Mesothelial cell of epicardium (in vitro differentiated cells): Measurements from ENCODE around the gene TNFSF8. TPM values are rescaled to one million over a fixed set of nuclear protein-coding genes. Genes with fewer than 3 reads are reported as not detected.
A peak's percentile ranks its signal among the peaks of the same experiment; 100 is the strongest.

Experiments
- DNase-seq, 2 experiments: peaks; one replicate each; pipeline ENCODE4 v3.0.0; 2021; ENCODE audit warnings: low spot score in 2 of 2; ENCODE audit not compliant: unreplicated experiment in 2 of 2
- H3K27ac Mint-ChIP-seq: 2 replicates; pipeline ENCODE4 v1.8.0; 2021; ENCODE audit warnings: mixed read lengths
- H3K27me3 Mint-ChIP-seq: 2 replicates; pipeline ENCODE4 v1.8.0; 2021; ENCODE audit warnings: low read depth, mixed read lengths
- H3K36me3 Mint-ChIP-seq: 2 replicates; pipeline ENCODE4 v1.8.0; 2021; ENCODE audit warnings: mixed read lengths
- H3K4me1 Mint-ChIP-seq: 2 replicates; pipeline ENCODE4 v1.8.0; 2021; ENCODE audit warnings: mixed read lengths
- H3K4me3 Mint-ChIP-seq: 2 replicates; pipeline ENCODE4 v1.8.0; 2021; ENCODE audit warnings: mild to moderate bottlenecking, moderate library complexity, mixed read lengths
- H3K9me3 Mint-ChIP-seq: 2 replicates; pipeline ENCODE4 v1.8.0; 2021; ENCODE audit warnings: mixed read lengths
- total RNA-seq: library from RNA; stranded (reverse); gene quantifications from 3 replicates; pipeline ENCODE4 v1.2.1, GENCODE V29; 2021
- TF ChIP-seq, protein P1 (sequence below): fragments of 200-600 bp; sonication (generic); IDR thresholded peaks from one replicate; pipeline ENCODE4 v1.5.0; 2021; ENCODE audit warnings: antibody characterized with exemption; ENCODE audit not compliant: unreplicated experiment

Gene TNFSF8
- total RNA-seq, 1 donor from 2014 or later, result not detected

- Mint-ChIP-seq H3K27me3 (no peaks in the 10 kb centered on the region), H3K27ac (no peak overlapping the region), H3K36me3 (no peaks in the 10 kb centered on the region), H3K9me3 (no peaks in the 10 kb centered on the region), H3K4me1 (peaks cover 19% of the 10 kb centered on the region), H3K4me3 (no peak overlapping the region)
- no peak for DNase-seq
- TF ChIP-seq, protein P1, sequence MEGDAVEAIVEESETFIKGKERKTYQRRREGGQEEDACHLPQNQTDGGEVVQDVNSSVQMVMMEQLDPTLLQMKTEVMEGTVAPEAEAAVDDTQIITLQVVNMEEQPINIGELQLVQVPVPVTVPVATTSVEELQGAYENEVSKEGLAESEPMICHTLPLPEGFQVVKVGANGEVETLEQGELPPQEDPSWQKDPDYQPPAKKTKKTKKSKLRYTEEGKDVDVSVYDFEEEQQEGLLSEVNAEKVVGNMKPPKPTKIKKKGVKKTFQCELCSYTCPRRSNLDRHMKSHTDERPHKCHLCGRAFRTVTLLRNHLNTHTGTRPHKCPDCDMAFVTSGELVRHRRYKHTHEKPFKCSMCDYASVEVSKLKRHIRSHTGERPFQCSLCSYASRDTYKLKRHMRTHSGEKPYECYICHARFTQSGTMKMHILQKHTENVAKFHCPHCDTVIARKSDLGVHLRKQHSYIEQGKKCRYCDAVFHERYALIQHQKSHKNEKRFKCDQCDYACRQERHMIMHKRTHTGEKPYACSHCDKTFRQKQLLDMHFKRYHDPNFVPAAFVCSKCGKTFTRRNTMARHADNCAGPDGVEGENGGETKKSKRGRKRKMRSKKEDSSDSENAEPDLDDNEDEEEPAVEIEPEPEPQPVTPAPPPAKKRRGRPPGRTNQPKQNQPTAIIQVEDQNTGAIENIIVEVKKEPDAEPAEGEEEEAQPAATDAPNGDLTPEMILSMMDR, result no peak
Observed at GRCh38 chr9:114898741-114899140, 31.6 kb downstream of the TNFSF8 start.

DNA sequence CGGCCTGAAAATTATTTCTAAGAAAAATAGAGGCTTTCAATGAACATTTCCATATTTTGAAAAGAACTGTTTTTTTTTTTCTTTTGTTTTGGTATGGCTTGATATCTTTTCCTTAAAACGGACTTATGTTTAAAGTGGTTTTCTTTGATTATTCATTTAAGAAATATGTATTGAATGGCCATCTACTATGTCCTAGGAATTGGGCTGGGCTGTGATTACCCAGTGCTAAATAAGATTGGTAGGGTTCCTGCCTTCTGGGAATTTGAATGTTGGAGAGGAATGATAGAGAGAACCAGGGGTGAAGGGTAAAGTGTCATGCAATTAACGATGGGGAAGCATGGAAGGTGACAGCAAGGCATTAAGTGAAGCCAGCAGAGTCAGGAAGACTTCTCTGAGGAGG, 33.2 kb downstream of the TNFSF8 start:
- Mint-ChIP-seq H3K27ac (no peak overlapping the region), H3K36me3 (no peaks in the 10 kb centered on the region), H3K9me3 (no peaks in the 10 kb centered on the region), H3K4me1 (peaks cover 11% of the 10 kb centered on the region), H3K4me3 (no peak overlapping the region), H3K27me3 (no peaks in the 10 kb centered on the region)
- TF ChIP-seq, protein P1, result no peak
- DNase-seq, result no peak

GRCh38 chr9:114896344-114896743, 34.0 kb downstream of the TNFSF8 start:
- Mint-ChIP-seq H3K4me3 (no peak overlapping the region), H3K4me1 (peaks cover 11% of the 10 kb centered on the region), H3K27ac (no peak overlapping the region), H3K36me3 (no peaks in the 10 kb centered on the region), H3K9me3 (peaks cover 2% of the 10 kb centered on the region), H3K27me3 (no peaks in the 10 kb centered on the region)
- TF ChIP-seq, protein P1, result no peak
- no peak for DNase-seq

GRCh38 chr9:114895521-114895991, 34.8 kb downstream of the TNFSF8 start:
- H3K27ac Mint-ChIP-seq, result peak overlapping the region; percentile 74
- peaks cover 9% of the 10 kb centered on the region for H3K9me3 Mint-ChIP-seq
- no peaks in the 10 kb centered on the region for H3K36me3 Mint-ChIP-seq
- H3K27me3 Mint-ChIP-seq, result no peaks in the 10 kb centered on the region
- H3K4me3 Mint-ChIP-seq, result no peak overlapping the region
- H3K4me1 Mint-ChIP-seq, result peaks cover 11% of the 10 kb centered on the region
- no peak for DNase-seq
- TF ChIP-seq, protein P1, result no peak

DNA sequence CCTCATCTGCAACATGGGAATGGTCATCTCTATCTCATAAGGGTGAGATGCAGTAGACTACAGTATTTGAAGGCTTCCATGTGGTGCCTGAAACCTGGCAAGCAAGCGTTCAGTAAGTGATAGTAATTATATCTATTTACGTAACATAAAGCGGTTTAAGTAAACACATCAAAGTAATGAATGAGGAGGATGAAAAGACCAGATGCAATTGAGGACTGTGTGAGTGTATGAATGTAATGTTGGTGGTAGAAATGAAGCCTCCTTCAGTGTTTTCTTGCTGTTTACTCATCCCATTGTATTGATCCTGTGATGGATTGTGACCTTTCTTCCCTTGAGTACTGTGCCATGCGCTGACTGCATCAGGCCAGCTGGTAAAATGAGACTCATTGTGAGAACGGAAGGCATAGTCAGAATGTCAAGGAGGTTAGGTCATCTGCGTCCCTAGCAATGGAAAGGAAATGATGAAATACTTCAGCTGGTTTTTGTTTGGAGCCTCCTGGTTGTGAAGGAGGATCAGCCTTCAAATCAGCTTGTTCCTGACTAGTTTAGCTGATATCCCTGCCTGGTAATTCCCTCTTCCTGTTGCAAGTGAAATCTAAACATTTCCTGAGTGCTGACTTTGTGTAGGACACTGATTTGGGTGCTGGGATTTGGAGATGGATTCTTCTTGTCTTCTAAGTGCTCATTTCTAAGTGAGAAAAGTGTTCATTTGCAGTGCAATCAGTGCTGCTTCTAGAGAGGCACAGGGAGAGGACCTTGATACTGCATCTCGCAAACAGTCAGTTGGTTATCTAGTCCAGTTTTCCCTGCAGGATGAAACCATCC, 35.6 kb downstream of the TNFSF8 start:
- H3K27ac Mint-ChIP-seq, result peak overlapping the region; percentile 74
- H3K4me1 Mint-ChIP-seq, result peaks cover 11% of the 10 kb centered on the region
- DNase-seq, result no peak
- peaks cover 9% of the 10 kb centered on the region for H3K9me3 Mint-ChIP-seq
- TF ChIP-seq, protein P1, result no peak
- no peaks in the 10 kb centered on the region for H3K36me3 Mint-ChIP-seq
- H3K4me3 Mint-ChIP-seq, result no peak overlapping the region
- no peaks in the 10 kb centered on the region for H3K27me3 Mint-ChIP-seq
